Glutamatergic neuron (in vitro differentiated cells): ENCODE results near the gene ZWILCH. TPM values are rescaled to one million over a fixed set of nuclear protein-coding genes. Genes with fewer than 3 reads are reported as not detected.
"Not testable (repeated sequence)": the region's sequence is repeated elsewhere in the genome, so short reads cannot be mapped to it uniquely, and the experiment has no call there.

Experiments used
- DNase-seq: peaks from one replicate; pipeline ENCODE4 v3.0.0; 2022
- H3K27ac Mint-ChIP-seq: one replicate; pipeline ENCODE4 v1.8.0; 2020; ENCODE audit warnings: mild to moderate bottlenecking, mixed read lengths, inconsistent platforms; ENCODE audit not compliant: unreplicated experiment
- H3K27me3 Mint-ChIP-seq: one replicate; pipeline ENCODE4 v1.8.0; 2020; ENCODE audit warnings: mild to moderate bottlenecking, moderate library complexity, mixed read lengths, inconsistent platforms; ENCODE audit not compliant: unreplicated experiment
- H3K36me3 Mint-ChIP-seq: one replicate; pipeline ENCODE4 v1.8.0; 2020; ENCODE audit warnings: mild to moderate bottlenecking, mixed read lengths, inconsistent platforms; ENCODE audit not compliant: unreplicated experiment
- H3K4me1 Mint-ChIP-seq: one replicate; pipeline ENCODE4 v1.8.0; 2020; ENCODE audit warnings: mild to moderate bottlenecking, low read depth, mixed read lengths, inconsistent platforms; ENCODE audit not compliant: unreplicated experiment
- H3K4me3 Mint-ChIP-seq: one replicate; pipeline ENCODE4 v1.8.0; 2020; ENCODE audit warnings: mild to moderate bottlenecking, mixed read lengths, inconsistent platforms; ENCODE audit not compliant: unreplicated experiment
- H3K9me3 Mint-ChIP-seq: one replicate; pipeline ENCODE4 v1.8.0; 2020; ENCODE audit warnings: mild to moderate bottlenecking, moderate library complexity, mixed read lengths, inconsistent platforms; ENCODE audit not compliant: unreplicated experiment
- CTCF ChIP-seq: fragments of 200-600 bp; sonication (generic); IDR thresholded peaks from one replicate; pipeline ENCODE4 v1.5.0; 2021; ENCODE audit not compliant: partially characterized antibody, unreplicated experiment
- long read RNA-seq: library from polyadenylated mRNA; unstranded; transcript quantifications from one replicate; pipeline ENCODE4 v2.0.0, GENCODE V29; 2020; ENCODE audit not compliant: unreplicated experiment
- total RNA-seq: library from RNA; stranded (reverse); fragmentation: NEBNext Ultra II Directional; extraction: Animal tissue kit (Norgen Biotek cat#: 25700); gene quantifications from one replicate; pipeline ENCODE4 v1.2.1, GENCODE V29; 2021; ENCODE audit not compliant: unreplicated experiment

Gene ZWILCH
- 21.8 TPM for total RNA-seq
- long read RNA-seq, transcript ZWILCH-201 (19 exons, 3,960 nt): major isoform, 8 of 14 reads
- long read RNA-seq, partial matches to known transcripts: 3 of 14 reads
- long read RNA-seq, other reads (novel, unspliced or antisense): 1 of 14 reads

GRCh38 chr15:66504563-66505429, at the start of gene ZWILCH, which contains the start of gene RPL4:
TSS of gene ZWILCH (plus strand) at chr15:66505326. CDS start at chr15:66505339, 13 bp downstream.
TSS of gene RPL4 (minus strand) at chr15:66504855. CDS start at chr15:66504790, 65 bp downstream.
- no peak for TF ChIP-seq CTCF
- Mint-ChIP-seq H3K27ac (peak within 1 kb of the TSS; percentile 97), H3K9me3 (peaks cover 4% of the 10 kb centered on the region), H3K4me1 (peaks cover 13% of the 10 kb centered on the region), H3K4me3 (peak within 1 kb of the TSS; percentile 100), H3K36me3 (no peaks in the 10 kb centered on the region), H3K27me3 (peaks cover 2% of the 10 kb centered on the region)
- peak; percentile 64 for DNase-seq

GRCh38 chr15:66456211-66456610, 48.9 kb upstream of the ZWILCH start:
- no peak for TF ChIP-seq CTCF
- no peak for DNase-seq
- Mint-ChIP-seq H3K4me1 (peaks cover 3% of the 10 kb centered on the region), H3K27me3 (peaks cover 2% of the 10 kb centered on the region), H3K4me3 (no peak overlapping the region), H3K9me3 (no peaks in the 10 kb centered on the region), H3K36me3 (peaks cover 4% of the 10 kb centered on the region), H3K27ac (no peak overlapping the region)

GRCh38 chr15:66459818-66460615, 45.1 kb upstream of the ZWILCH start:
- peaks cover 2% of the 10 kb centered on the region for H3K27me3 Mint-ChIP-seq
- no peak for DNase-seq
- no peak for TF ChIP-seq CTCF
- peaks cover 7% of the 10 kb centered on the region for H3K4me1 Mint-ChIP-seq
- no peak overlapping the region for H3K27ac Mint-ChIP-seq
- H3K36me3 Mint-ChIP-seq: peaks cover 4% of the 10 kb centered on the region
- no peak overlapping the region for H3K4me3 Mint-ChIP-seq
- no peaks in the 10 kb centered on the region for H3K9me3 Mint-ChIP-seq

GRCh38 chr15:66461294-66461693, 43.8 kb upstream of the ZWILCH start:
- H3K27me3 Mint-ChIP-seq, DNase-seq, H3K4me3 Mint-ChIP-seq, H3K9me3 Mint-ChIP-seq, H3K4me1 Mint-ChIP-seq, H3K27ac Mint-ChIP-seq: not testable (repeated sequence)
- peaks cover 10% of the 10 kb centered on the region for H3K36me3 Mint-ChIP-seq

GRCh38 chr15:66461917-66462316, 43.2 kb upstream of the ZWILCH start:
- no peak overlapping the region for H3K27ac Mint-ChIP-seq
- TF ChIP-seq CTCF: no peak
- peaks cover 2% of the 10 kb centered on the region for H3K27me3 Mint-ChIP-seq
- DNase-seq: no peak
- H3K4me3 Mint-ChIP-seq: no peak overlapping the region
- no peaks in the 10 kb centered on the region for H3K9me3 Mint-ChIP-seq
- peaks cover 7% of the 10 kb centered on the region for H3K4me1 Mint-ChIP-seq
- peaks cover 10% of the 10 kb centered on the region for H3K36me3 Mint-ChIP-seq
